UCSD-AML1 (cell line): ENCODE data around the gene AGAP2.
A peak's percentile ranks its signal among the peaks of the same experiment; 100 is the strongest.
"Not testable (repeated sequence)": the region's sequence is repeated elsewhere in the genome, so short reads cannot be mapped to it uniquely, and the experiment has no call there.

Source experiments
- DNase-seq: peaks from one replicate; lab custom pipeline; 2025; ENCODE audit not compliant: unreplicated experiment; lab: John Stamatoyannopoulos, UW

Gene AGAP2

GRCh38 chr12:57738661-57739237 is at the start of gene AGAP2:
Gene AGAP2, minus strand, starts transcription at chr12:57738742. Its CDS starts 496 bp downstream, at chr12:57738246.
- DNase-seq: no peak

- no peak for DNase-seq
These were observed 45.3 kb upstream of the AGAP2 start for GRCh38 chr12:57783861-57784260.

GRCh38 chr12:57783466-57783801 is 44.9 kb upstream of the AGAP2 start:
- no peak for DNase-seq

GRCh38 chr12:57782608-57783465 is 44.3 kb upstream of the AGAP2 start, which contains the start of gene TSFM:
Gene TSFM, plus strand, starts transcription at chr12:57782787. Its CDS starts 15 bp downstream, at chr12:57782802.
- DNase-seq: peak; percentile 93

- DNase-seq: no peak
These were observed 43.7 kb upstream of the AGAP2 start for GRCh38 chr12:57782243-57782607.

GRCh38 chr12:57781801-57782200 is 43.3 kb upstream of the AGAP2 start:
- no peak for DNase-seq

DNA sequence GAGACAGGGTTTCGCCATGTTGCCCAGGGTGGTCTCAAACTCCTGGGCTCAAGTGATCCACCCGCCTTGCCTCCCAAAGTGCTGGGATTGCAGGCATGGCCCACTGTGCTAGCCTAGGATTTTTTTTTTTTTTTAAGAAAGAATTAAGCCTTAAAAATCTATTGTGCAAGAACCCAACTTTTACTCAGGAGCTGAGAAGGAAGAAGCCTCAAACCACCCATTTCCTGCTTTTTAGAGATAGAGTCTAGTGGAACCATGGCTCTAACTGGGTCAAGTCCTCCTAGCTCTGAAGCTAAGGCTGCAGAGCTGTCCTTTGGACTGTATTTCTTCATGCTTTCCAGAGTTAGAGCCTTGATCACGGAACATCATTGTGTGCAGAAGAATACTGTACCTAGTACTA is 42.7 kb upstream of the AGAP2 start:
- no peak for DNase-seq

DNA sequence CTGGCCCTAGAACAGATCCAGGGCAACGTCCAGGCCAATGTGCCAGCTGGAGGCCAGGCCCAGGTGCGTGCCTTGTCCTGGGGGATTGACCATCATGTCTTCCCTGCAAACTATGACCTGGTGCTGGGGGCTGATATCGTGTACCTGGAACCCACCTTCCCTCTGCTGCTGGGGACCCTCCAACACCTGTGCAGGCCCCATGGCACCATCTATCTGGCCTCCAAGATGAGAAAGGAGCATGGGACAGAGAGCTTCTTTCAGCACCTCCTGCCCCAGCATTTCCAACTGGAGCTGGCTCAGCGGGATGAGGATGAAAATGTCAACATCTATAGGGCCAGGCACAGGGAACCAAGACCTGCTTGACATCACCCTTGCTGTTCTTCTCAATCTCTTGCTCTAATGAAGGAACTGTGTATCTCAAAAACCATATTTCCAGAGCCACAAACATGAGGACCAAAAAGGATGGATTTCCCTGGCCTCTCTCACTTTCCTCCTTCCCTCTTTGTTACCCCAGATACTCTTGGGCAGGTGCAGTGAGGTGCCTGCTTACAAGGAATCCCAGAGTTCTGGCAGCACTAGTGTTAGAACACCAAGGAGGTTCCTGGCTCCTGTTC is 41.8 kb upstream of the AGAP2 start:
- no peak for DNase-seq

GRCh38 chr12:57779736-57780135 is 41.2 kb upstream of the AGAP2 start:
- no peak for DNase-seq

DNA sequence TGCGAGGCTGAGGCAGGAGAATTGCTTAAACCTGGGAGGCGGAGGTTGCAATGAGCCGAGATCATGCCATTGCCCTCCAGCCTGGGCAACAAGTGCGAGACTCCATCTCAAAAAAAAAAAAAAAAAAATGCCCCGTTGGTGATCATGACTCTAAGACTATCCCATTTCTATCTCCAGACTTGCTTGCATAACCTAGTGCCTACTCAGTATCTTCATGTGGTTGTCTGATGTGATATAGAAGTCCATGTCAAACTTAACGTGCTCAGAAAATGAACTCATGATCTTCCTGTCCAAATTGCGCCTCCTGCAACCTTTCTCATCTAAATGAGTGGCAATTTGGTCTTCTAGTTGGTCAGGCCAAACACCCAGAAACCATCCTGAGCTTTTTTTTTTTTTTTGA is 39.4 kb upstream of the AGAP2 start:
- no peak for DNase-seq

GRCh38 chr12:57777367-57777766 is 38.8 kb upstream of the AGAP2 start:
- no peak for DNase-seq

DNA sequence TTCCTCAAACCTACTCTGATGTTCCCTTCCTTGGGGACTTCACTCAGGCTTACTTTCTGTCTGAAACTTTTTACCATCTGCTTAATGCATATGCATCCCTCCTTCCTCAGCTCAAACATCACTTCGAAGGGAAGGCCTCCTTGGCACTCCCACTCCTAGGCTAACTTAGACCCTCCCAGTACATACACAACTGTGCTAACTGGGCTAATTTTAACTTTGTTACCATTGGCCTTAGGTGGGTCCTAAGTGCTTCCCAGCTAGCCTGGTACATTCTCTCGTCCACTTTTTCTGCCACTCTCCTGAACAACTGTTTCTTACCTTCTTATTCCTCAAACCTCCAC is 37.7 kb upstream of the AGAP2 start:
- no peak for DNase-seq

DNA sequence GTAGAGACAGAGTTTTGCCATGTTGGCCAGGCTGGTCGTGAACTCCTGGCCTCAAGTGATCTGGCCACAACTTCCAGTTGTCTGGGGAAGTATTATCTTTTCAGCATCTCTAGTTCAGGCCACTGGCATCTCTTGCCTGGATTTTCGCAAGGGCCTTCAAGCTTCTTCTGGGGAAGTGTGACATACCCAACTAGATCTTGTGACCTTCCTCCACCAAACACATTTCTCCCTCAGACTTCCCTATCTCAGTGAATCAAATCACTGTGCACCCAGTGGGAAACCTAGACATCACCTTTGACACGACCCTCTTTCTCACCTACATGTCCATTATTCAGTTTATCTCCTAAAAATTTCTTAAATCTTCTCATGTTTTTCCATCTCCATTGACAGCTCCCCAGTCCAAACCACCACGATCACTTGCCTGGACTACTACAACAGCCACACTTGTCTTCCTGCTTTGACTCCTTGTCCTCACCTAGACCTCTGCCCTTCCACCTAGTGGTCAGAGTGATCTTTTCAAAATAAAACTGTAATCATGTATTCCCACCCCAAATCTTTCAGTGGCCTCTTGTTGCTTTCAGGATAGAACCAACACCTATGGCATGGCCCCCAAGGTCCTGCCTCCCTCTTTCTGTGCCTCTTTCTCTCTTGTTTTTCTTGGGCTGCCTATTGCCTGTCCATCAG is 37.2 kb upstream of the AGAP2 start:
- no peak for DNase-seq

DNA sequence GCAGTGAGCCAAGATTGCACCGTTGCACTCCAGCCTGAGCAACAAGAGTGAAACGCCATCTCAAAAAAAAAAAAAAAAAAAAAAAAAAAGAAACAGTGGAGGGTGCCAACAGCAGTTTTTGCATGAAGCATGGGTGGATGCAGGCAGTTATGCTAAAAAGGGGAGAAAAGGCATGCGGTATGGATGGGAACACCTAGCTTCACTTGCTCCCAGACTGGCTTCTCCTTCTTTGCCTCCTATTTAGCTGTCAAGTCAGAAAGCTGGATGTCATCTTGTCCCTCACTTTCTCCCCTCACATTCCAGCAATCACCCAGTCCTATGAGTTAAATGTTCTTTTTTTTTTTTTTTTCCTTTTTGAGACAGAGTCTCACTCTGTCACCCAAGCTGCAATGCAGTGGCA is 36.5 kb upstream of the AGAP2 start:
- no peak for DNase-seq

GRCh38 chr12:57774634-57775033 is 36.1 kb upstream of the AGAP2 start:
- DNase-seq: not testable (repeated sequence)

DNA sequence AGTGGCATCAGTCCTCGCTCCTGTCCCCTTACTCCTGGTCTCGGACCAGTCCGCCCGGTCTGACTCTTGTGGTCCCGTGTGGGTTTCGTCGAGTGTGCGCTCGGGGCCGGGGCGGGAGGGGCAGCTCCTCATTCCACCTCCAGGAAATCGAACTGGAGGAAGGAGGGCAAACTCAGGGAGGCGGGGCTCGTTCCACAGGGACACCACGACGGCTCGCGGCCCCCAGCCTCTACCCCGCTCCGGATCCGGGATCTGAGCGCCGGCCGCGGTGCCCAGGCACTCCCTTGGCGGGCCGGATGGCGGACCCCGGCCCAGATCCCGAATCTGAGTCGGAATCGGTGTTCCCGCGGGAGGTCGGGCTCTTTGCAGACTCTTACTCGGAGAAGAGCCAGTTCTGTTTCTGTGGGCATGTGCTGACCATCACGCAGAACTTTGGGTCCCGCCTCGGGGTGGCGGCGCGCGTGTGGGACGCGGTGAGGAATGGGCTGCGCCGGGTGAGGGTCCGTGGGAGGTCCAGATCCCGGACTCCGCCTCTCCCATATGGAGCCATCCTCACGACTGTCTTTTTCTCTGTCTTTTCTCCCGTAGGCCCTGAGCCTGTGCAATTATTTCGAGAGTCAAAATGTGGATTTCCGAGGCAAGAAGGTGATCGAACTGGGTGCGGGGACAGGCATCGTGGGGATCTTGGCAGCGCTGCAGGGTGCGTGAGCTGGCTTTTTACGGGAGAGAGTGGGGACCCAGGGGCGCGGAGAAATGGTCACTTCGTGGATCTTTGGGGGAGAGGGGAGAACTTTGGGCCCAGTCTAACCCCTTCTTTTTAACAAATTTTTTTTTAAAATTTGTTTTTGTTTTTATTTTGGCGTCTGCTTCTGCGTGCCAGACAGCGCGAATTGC is 34.1 kb upstream of the AGAP2 start, which contains the start of gene EEF1AKMT3:
Gene EEF1AKMT3, plus strand, starts transcription at position 186 of the 894 bp plus-strand sequence. Its CDS starts 111 bp downstream, at position 297.
- peak; percentile 83 for DNase-seq

DNA sequence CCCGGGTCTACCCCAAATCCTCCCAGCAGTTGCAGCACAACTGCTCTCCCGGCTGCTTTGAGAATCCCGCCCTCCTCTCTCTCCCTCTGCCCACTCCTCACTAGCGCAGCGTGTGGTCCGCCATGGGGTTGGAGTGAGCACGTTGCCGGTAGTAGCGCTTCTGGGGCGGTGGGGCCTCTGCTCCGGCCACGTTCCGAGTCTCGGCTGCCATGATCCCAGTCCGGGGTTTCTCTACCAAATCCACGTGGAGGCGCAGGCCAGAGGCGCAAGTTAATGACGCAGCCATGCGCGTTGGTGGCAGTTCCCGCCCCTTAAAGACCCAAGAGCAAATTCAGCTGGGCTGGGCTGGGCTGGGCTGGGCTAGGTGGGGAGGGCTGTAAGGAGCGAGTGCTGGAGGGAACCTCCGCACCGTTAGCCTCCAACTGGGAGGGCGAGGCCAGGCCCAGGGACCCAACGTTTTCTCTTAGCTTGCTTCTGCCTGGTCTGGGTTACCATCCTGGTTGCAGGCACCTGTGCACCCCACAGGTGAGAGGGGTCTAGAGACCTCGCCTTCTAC is 33.4 kb upstream of the AGAP2 start, which contains the start of gene METTL1:
Gene METTL1, minus strand, starts transcription at position 233 of the 556 bp plus-strand sequence. Its CDS starts 22 bp downstream, at position 211.
- DNase-seq: peak; percentile 95

GRCh38 chr12:57771236-57771872 is 32.8 kb upstream of the AGAP2 start:
- DNase-seq: peak; percentile 94

DNA sequence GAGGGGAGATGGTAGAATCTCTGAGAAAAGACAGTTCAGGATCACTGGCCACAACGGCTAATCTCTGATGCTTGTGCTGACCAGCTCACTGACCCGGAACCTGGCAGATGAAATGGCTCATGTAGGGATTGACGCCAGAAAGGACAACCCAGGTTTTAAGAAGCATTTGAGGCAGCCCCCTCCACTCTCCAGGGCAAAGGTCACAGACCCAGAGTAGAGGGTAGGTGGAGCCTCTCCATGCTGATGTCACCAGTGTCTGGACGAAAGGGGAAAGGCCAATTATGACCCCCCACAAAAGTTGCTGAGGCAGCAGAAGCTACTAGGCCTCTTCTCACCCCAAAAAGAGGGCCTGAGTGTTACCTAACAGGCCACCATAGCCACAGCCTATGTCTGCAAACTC is 32.2 kb upstream of the AGAP2 start:
- DNase-seq: no peak

DNA sequence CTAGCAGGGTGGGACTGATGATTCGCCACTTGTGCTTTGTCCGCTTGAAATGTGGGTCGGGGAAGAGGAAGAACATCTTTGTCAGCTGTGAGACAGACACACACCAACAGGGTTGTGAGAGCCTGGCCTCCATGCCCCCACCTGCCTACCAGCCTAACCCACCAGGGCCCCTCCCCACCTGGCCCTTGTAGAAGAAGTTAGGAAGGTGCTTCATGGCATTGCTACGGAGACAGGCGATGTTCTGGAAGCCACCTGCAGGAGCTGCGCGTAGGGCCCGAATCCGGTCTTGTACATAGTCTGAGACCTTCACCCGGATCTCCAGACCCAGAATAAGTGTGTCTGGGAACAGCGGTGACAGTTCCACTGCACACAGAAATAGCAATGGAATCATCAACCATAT is 31.1 kb upstream of the AGAP2 start:
- no peak for DNase-seq
